GM08714 (cell line): ENCODE measurements around the gene TRMT44.
"Not testable (repeated sequence)": the region's sequence is repeated elsewhere in the genome, so short reads cannot be mapped to it uniquely, and the experiment has no call there.

Source experiments
- H3K4me3 ChIP-seq: fragments of 200-500 bp; sonication (Bioruptor generic); 2 replicates; pipeline ENCODE4 v1.5.1; 2014; ENCODE audit warnings: mild to moderate bottlenecking, low read length, inconsistent platforms
- ZNF274 ChIP-seq: IDR thresholded peaks from 2 replicates; pipeline ENCODE4 v1.6.1; 2012; ENCODE audit warnings: mild to moderate bottlenecking, low read depth, low read length

TRMT44 gene

GRCh38 chr4:8509311-8509950 lies 68.9 kb downstream of the TRMT44 start:
- TF ChIP-seq ZNF274, result no peak
- H3K4me3 ChIP-seq, result no peak overlapping the region

GRCh38 chr4:8510191-8510590 lies 69.6 kb downstream of the TRMT44 start:
- no peak overlapping the region for H3K4me3 ChIP-seq
- no peak for TF ChIP-seq ZNF274

GRCh38 chr4:8510611-8511285 lies 70.2 kb downstream of the TRMT44 start:
- no peak overlapping the region for H3K4me3 ChIP-seq
- TF ChIP-seq ZNF274, result no peak

GRCh38 chr4:8512510-8512909 lies 71.9 kb downstream of the TRMT44 start:
- no peak for TF ChIP-seq ZNF274
- H3K4me3 ChIP-seq, result no peak overlapping the region

GRCh38 chr4:8513080-8513479 lies 72.5 kb downstream of the TRMT44 start:
- H3K4me3 ChIP-seq, result not testable (repeated sequence)

GRCh38 chr4:8513931-8514330 lies 73.4 kb downstream of the TRMT44 start:
- H3K4me3 ChIP-seq, result no peak overlapping the region
- no peak for TF ChIP-seq ZNF274

- no peak overlapping the region for H3K4me3 ChIP-seq
- no peak for TF ChIP-seq ZNF274
Observed at GRCh38 chr4:8514391-8514790, 73.8 kb downstream of the TRMT44 start.

GRCh38 chr4:8515316-8516060 lies 74.9 kb downstream of the TRMT44 start:
- no peak for TF ChIP-seq ZNF274
- H3K4me3 ChIP-seq, result no peak overlapping the region

- H3K4me3 ChIP-seq, result no peak overlapping the region
- no peak for TF ChIP-seq ZNF274
Observed at GRCh38 chr4:8516061-8516573, 75.5 kb downstream of the TRMT44 start.

GRCh38 chr4:8516996-8517550 lies 76.5 kb downstream of the TRMT44 start:
- no peak overlapping the region for H3K4me3 ChIP-seq
- TF ChIP-seq ZNF274, result no peak

- no peak overlapping the region for H3K4me3 ChIP-seq
- no peak for TF ChIP-seq ZNF274
Observed at GRCh38 chr4:8517946-8518345, 77.4 kb downstream of the TRMT44 start.

- H3K4me3 ChIP-seq, result no peak overlapping the region
- no peak for TF ChIP-seq ZNF274
Observed at GRCh38 chr4:8522160-8523120, 81.9 kb downstream of the TRMT44 start.

- TF ChIP-seq ZNF274, result no peak
Observed at GRCh38 chr4:8523175-8523574, 82.6 kb downstream of the TRMT44 start.

GRCh38 chr4:8523766-8524165 lies 83.2 kb downstream of the TRMT44 start:
- TF ChIP-seq ZNF274, result no peak
- no peak overlapping the region for H3K4me3 ChIP-seq

More at GRCh38 chr4:8523175-8523574, 82.6 kb downstream of the TRMT44 start:
- no peak overlapping the region for H3K4me3 ChIP-seq
